NCI-H2227 treated with DMSO at 0.1 percent for 48 hours (cell line): ENCODE results near the gene P3R3URF.

Experiments used
- DNase-seq: peaks from one replicate; lab custom pipeline; 2025; lab: John Stamatoyannopoulos, UW

P3R3URF gene

GRCh38 chr1:46131712-46132528, 44.4 kb downstream of the P3R3URF start:
- peak; percentile 56 for DNase-seq

- DNase-seq: no peak
These were observed 45.2 kb downstream of the P3R3URF start for GRCh38 chr1:46131093-46131492.

GRCh38 chr1:46130606-46131005, 45.7 kb downstream of the P3R3URF start:
- DNase-seq: no peak

GRCh38 chr1:46130121-46130520, 46.2 kb downstream of the P3R3URF start:
- DNase-seq: no peak

- DNase-seq: no peak
These were observed 47.9 kb downstream of the P3R3URF start for GRCh38 chr1:46128344-46128743.
